IPS DF 4.7 (cell line): ENCODE data around the gene AFF3.
"Not testable (repeated sequence)": the region's sequence is repeated elsewhere in the genome, so short reads cannot be mapped to it uniquely, and the experiment has no call there.

ENCODE experiments used
- DNase-seq: peaks from one replicate; pipeline ENCODE4 v3.0.0-alpha.2; 2013; ENCODE audit warnings: low spot score; ENCODE audit errors: extremely low read depth

The AFF3 gene, protein sequence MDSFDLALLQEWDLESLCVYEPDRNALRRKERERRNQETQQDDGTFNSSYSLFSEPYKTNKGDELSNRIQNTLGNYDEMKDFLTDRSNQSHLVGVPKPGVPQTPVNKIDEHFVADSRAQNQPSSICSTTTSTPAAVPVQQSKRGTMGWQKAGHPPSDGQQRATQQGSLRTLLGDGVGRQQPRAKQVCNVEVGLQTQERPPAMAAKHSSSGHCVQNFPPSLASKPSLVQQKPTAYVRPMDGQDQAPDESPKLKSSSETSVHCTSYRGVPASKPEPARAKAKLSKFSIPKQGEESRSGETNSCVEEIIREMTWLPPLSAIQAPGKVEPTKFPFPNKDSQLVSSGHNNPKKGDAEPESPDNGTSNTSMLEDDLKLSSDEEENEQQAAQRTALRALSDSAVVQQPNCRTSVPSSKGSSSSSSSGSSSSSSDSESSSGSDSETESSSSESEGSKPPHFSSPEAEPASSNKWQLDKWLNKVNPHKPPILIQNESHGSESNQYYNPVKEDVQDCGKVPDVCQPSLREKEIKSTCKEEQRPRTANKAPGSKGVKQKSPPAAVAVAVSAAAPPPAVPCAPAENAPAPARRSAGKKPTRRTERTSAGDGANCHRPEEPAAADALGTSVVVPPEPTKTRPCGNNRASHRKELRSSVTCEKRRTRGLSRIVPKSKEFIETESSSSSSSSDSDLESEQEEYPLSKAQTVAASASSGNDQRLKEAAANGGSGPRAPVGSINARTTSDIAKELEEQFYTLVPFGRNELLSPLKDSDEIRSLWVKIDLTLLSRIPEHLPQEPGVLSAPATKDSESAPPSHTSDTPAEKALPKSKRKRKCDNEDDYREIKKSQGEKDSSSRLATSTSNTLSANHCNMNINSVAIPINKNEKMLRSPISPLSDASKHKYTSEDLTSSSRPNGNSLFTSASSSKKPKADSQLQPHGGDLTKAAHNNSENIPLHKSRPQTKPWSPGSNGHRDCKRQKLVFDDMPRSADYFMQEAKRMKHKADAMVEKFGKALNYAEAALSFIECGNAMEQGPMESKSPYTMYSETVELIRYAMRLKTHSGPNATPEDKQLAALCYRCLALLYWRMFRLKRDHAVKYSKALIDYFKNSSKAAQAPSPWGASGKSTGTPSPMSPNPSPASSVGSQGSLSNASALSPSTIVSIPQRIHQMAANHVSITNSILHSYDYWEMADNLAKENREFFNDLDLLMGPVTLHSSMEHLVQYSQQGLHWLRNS (N-terminal part only)

DNA sequence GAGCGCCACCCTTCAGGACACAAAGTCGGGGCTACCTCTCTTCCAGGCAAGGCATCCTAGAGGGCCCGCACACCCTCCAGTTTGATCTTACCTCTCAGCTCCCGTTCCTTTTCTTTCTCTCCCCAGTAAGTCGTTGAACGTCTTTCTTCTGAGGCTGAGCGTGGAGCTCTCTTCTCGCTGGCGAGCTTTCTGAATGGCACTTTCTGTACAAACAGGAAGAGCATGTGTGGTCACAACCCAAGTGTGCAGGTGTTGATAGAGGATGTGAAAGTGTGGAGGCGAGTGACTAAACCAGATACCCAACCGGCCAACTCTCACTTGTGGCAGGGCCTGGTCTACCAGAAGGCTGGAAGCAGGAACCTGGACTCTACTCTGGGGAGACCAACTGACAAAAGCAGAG is at the start of gene AFF3:
Gene AFF3, minus strand, starts transcription at position 198 of the 400 bp plus-strand sequence. CDS start 38,136 bp downstream, outside the sequence.
- DNase-seq: no peak

DNA sequence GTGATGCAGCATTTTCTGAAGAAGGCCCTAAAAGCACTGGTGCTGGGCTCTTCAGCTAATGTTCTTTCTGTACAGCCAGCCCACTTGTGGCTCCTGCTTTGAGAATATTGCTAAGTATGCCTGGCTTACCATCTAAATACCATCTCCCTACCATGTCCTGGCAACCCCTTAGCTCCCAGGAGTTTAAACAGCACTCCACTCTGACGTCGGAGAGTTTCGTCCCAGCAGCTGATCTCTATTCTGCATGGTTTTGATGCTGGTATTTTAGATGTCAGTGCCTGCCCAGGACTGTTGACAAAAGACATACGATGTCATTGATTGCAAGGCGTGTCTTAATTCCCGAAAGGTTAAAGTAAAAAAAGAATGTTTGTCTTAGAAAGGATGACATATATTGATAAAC is 47.0 kb upstream of the AFF3 start:
- no peak for DNase-seq

DNA sequence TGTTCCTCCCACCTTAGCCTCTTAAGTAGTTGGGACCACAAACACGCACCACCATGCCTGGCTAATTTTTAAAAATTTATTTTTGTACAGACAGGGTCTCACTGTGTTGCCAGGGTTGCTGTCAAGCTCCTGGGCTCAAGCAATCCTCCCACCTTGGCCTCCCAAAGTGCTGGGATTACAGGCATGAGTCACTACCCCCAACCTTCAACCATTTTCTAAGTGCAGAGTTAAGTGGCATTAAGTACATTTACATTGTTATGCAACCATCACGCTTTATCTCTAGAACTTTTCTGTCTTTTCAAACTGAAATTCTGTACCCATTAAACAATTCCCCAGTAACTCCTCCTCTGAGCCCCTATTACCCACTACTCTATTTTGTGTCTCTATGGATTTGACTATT is 45.9 kb upstream of the AFF3 start:
- no peak for DNase-seq

- no peak for DNase-seq
Observed at GRCh38 chr2:100186126-100186525, 43.7 kb upstream of the AFF3 start.

DNA sequence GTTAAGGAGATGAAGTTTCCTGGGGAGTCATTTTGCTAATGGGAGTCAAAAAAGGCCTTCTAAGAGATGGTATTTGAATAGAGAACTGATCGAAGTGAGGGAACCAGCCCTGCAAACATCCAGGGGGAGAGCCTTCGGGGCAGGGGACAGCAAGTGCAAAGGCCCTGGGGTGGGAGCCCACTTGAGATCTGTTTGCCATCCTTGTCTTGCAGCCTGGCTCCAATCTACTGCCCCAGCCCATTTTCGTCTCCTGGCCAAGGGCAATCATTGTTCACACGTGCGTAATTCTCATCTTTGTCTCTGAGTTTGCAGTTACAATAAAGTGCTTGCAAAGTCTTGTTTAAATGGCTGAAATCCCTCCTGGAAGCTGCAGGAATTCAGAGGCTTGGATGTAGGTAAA is 43.1 kb upstream of the AFF3 start:
- no peak for DNase-seq

- no peak for DNase-seq
Observed at GRCh38 chr2:100185105-100185504, 42.7 kb upstream of the AFF3 start.

GRCh38 chr2:100184055-100184737 is 41.8 kb upstream of the AFF3 start:
- DNase-seq: no peak

DNA sequence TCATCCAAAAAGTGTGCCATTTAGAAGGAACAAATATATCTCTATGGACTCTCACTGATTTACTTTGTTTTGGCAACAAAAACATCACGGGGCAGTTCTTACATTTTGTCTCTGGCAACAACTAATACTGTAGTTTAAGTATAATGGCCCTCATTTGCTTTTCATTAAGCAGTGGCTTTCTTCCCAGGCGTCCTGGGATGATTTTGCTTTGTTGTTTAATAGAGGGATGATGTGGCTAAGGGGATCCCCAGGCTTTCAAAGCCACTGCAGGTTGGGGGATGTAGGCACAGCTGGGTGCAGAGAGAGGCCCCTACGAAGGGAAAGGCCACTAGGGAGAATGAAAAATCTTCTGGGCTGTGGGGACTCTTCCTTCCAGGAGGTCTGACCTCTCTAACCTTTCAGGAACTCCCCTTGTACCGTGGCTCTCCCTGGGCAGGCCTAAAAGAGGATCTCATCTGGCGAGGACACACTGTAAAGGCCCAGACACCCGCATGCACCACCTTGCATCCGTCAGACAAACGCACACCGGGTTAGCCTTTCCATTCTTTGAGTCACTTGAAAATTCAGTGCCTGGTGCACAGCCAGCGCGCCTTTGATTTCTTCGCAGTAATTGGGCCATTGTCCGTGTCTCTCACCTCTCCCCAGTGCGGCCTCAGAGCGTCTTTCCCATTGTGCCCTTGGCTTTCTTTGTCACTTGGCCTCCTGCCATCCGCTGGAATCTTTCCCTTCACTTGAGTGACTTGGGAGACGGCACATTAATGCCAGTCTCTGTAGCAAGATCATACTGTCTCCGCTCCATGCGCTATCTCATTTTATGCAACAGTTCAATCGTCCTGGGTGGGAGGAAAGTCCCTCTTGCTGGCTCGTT is 40.3 kb upstream of the AFF3 start:
- no peak for DNase-seq

GRCh38 chr2:100180503-100180902 is 38.1 kb upstream of the AFF3 start:
- DNase-seq: no peak

GRCh38 chr2:100179806-100180205 is 37.4 kb upstream of the AFF3 start:
- no peak for DNase-seq

GRCh38 chr2:100178864-100179263 is 36.5 kb upstream of the AFF3 start:
- no peak for DNase-seq

DNA sequence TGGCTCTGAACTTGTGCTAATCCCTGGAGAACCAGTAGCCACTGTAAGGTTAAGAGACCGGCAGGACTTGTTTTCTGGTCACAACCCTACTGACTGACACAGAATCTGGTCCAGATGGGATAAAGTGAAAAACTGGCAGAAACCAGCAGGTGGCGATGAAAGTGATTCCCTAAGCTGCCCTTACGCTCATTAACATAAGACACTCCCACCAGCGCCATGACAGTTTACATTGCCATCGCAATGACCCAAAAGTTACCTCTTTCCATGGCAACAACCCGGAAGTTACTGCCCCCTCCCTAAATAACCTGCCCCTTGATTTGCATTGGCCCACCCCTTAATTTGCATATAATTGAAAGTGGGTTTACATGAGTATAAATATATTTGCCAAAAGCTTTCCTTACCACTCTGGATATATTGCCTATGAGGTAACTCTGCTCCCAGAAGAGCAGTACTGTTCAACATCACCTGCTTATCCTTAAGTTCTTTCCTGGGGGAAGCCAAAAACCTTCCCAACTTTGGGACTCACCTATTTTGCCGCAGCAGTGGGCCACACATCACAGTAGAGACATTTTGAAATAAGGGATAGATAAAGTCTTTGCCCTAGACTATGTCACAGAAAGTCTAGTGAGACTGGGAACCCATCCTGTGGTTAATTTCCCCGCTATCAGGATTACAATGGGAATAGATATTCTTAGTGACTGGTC is 35.8 kb upstream of the AFF3 start:
- peak; percentile 93 for DNase-seq

- no peak for DNase-seq
Observed at GRCh38 chr2:100176925-100177324, 34.5 kb upstream of the AFF3 start.

- DNase-seq: no peak
Observed at GRCh38 chr2:100174026-100174431, 31.6 kb upstream of the AFF3 start.

- DNase-seq: no peak
Observed at GRCh38 chr2:100166701-100167100, 24.3 kb upstream of the AFF3 start.

DNA sequence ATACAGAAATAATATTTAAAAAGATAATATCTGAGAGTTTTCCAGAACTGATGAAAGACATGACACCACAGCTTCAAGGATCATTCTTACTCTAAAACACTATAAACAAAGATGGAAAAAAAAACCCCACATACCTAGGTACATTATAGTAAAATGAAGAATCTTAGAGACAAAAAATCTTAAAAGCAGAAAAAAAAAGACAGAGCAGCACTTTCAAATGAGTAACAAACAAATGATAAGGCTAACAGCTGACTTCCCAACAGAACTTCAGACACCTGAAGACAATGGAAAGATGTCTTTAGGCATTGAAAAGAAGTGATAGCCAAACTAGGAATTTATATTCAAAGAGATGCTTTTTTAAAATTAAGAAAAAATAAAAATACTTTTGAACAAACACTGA is 21.2 kb upstream of the AFF3 start:
- no peak for DNase-seq

DNA sequence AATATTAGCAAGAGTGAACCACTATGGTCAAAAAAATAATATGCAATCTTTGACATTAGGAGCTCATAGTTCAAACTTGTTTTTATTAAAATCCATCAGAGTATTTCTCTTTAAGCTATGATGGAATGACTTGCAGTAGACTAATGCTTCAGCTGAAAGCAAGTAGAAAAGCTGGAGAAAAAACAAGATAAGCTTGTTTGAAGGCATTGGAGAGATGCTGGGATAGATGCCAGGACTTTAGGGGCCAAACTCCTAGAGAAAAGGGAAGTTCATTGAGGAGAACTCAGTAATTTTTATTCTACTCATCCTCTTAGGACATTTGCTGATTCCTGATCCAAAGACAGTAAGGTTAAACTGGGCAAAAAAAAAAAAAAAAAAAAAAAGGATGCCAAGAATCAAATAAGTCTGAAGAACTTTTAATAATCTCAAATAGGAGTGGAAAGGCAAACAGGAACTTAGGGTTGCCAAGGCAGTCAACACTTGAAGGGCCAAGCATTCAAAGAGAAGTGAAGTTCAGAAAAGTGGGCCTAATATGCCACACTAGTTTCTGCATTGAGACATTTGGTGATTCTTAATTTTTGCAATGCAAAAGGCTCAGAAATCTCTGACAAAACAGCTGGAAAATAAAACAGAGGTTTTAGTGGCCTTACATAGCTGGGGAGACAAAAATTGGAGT is 19.7 kb upstream of the AFF3 start:
- DNase-seq: no peak

DNA sequence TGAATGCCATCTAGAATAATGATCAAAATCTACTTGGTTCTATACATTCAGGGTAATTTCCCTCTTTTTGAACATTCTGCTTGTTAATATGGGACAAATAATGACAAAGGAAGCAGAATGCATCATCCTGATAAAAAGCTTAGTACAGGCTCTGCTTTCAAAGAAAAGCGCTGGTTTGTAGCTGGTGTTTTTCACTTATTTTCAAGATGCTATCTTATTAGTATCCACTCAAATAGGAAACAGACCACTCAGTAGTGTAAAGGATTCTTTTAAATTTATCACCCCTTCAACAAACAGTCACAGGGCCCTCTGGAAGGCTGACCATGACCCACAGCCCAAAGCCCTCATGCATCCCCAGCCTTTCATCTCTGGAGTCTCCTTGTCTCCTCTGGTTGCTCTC is 18.0 kb upstream of the AFF3 start:
- DNase-seq: no peak

DNA sequence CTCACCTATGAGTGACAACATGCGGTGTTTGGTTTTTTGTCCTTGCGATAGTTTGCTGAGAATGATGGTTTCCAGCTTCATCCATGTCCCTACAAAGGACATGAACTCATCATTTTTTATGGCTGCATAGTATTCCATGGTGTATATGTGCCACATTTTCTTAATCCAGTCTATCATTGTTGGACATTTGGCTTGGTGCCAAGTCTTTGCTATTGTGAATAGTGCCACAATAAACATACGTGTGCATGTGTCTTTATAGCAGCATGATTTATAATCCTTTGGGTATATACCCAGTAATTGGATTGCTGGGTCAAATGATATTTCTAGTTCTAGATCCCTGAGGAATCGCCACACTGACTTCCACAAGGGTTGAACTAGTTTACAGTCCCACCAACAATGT is 9.4 kb upstream of the AFF3 start:
- DNase-seq: not testable (repeated sequence)
